ENCODE measurements around the gene LPAR5. TPM values are rescaled to one million over a fixed set of nuclear protein-coding genes. Genes with fewer than 3 reads are reported as not detected.
A peak's percentile ranks its signal among the peaks of the same experiment; 100 is the strongest.

LPAR5 gene
- total RNA-seq, 1 donor from 2014 or later, result 2.6 TPM

GRCh38 chr12:6640497-6640896 lies 4.7 kb upstream of the LPAR5 start:
- DNase-seq (ENCODE audit: low spot score), result no peak
- intact Hi-C loops (cut with DNase I), result no loop called here

GRCh38 chr12:6639151-6639801 lies 3.5 kb upstream of the LPAR5 start:
- intact Hi-C loops (cut with DNase I), result no loop called here
- DNase-seq (ENCODE audit: low spot score), result no peak

GRCh38 chr12:6638305-6638704 lies 2.5 kb upstream of the LPAR5 start:
- intact Hi-C loops (cut with DNase I), result no loop called here
- DNase-seq (ENCODE audit: low spot score), result no peak

GRCh38 chr12:6635375-6635855 lies 344 bp downstream of the LPAR5 start:
- intact Hi-C loops (cut with DNase I), result no loop called here

GRCh38 chr12:6632026-6632983 lies 3.5 kb downstream of the LPAR5 start:
- DNase-seq (ENCODE audit: low spot score), result no peak
- intact Hi-C loops (cut with DNase I), result no loop called here

More at GRCh38 chr12:6635375-6635855, 344 bp downstream of the LPAR5 start:
- no peak for DNase-seq (ENCODE audit: low spot score)

DNA sequence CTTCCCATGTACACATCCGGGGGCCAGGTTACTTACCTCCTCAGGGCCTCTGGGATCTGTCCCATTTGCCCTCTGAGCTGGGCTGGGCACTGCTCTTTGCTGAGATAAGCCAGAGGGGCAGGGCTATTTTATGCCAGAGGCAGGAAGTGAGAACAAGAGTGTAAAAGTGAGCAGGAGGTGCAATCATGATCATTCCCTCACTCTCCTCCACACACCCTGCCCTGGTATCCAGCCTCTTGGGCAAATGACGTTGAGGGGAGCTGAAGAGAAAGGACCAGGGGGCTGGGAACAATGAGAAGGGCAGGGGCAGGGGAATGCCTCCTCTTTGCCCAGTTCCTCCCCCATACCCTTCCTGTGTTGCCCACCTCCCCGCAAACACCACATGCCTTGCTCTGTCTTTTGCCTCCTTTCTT lies 4.2 kb downstream of the LPAR5 start:
- DNase-seq (ENCODE audit: low spot score), result no peak
- intact Hi-C loops (cut with DNase I), result no loop called here

- intact Hi-C loops (cut with DNase I), result no loop called here
- no peak for DNase-seq (ENCODE audit: low spot score)
Observed at GRCh38 chr12:6630736-6631135, 5.0 kb downstream of the LPAR5 start.

DNA sequence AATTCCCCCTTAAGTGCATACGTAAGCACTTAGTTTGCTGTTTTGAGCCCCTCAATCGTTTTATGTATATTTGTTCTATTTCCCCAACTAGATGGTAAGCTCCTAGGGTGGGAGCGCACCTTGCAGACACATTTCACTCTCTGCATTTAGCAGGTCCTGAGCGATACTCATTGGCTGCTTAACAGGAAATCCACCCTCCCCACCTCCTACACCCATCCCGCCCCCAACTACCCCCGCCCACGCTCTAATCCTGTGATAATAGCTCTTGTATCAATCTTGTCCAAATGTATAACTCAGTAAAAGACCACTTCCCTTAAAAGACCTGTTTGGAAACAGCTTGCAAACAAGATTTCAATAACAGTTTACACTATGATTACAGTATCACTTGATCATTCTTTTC lies 8.1 kb downstream of the LPAR5 start:
- DNase-seq (ENCODE audit: low spot score), result no peak
- intact Hi-C loops (cut with DNase I), result no loop called here

DNA sequence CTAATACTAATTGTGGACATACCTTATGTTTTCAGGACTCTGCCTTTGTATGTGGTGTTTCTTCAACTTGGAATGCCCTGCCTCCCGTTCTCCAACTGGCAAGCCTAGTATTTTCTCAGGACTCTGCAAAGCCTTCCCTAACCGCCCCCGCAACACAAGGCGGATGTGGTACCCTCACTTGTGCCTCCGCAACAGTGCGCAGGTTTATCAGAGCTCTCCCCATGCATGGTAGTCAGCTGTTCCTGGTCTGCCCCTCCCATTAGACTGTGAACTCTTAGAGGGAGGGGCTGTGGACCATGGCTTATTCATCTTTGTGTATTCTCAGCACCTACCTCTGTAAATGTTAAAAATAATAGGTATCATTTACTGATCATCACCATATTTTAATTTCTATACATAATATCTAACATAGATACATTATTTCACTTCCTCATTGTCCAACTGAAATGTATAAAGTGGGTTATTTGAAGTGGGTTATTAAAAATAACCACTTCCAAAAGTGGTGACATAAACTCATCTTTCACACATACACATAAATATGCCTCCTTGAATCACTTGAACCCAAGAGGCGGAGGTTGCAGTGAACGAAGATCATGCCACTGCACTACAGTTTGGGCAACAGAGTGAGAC lies 9.0 kb downstream of the LPAR5 start:
- intact Hi-C loops (cut with DNase I), result no loop called here

DNA sequence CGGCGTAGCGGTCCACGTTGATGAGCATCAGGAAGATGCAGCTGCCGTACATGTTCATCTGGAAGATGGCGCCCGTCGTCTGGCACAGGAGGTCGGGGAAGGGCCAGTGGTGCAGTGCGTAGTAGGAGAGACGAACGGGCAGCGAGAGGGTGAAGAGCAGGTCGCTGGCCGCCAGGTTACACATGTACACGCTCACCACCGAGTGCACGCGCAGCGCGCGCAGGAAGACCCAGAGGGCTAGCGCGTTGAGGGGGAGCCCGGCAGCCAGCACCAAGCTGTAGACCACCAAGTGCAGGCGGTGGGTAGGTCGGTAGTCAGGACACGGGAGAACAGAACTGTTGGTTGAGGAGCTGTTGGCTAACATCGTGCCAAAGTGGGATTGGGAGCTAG lies 14.9 kb downstream of the LPAR5 start:
- intact Hi-C loops (cut with DNase I), result no loop called here

More for the DNA sequence above, 9.0 kb downstream of the LPAR5 start:
- no peak for DNase-seq (ENCODE audit: low spot score)

GRCh38 chr12:6620137-6620884 lies 15.4 kb downstream of the LPAR5 start:
- no peak for DNase-seq (ENCODE audit: low spot score)
- intact Hi-C loops (cut with DNase I), result no loop called here

More for the DNA sequence above, 14.9 kb downstream of the LPAR5 start:
- DNase-seq (ENCODE audit: low spot score), result no peak

- DNase-seq (ENCODE audit: low spot score), result no peak
- intact Hi-C loops (cut with DNase I), result loop anchor here (5.0 kb wide), 3 partner anchors 44 to 159 kb away; partner anchors contain the start of genes ING4 and ZNF384
Observed at GRCh38 chr12:6618483-6619225, 17.1 kb downstream of the LPAR5 start.

- DNase-seq (ENCODE audit: low spot score), result no peak
- intact Hi-C loops (cut with DNase I), result loop anchor here (5.0 kb wide), 3 partner anchors 46 to 161 kb away; partner anchors contain the start of genes ING4 and ZNF384
Observed at GRCh38 chr12:6615802-6616201, 20.0 kb downstream of the LPAR5 start.

DNA sequence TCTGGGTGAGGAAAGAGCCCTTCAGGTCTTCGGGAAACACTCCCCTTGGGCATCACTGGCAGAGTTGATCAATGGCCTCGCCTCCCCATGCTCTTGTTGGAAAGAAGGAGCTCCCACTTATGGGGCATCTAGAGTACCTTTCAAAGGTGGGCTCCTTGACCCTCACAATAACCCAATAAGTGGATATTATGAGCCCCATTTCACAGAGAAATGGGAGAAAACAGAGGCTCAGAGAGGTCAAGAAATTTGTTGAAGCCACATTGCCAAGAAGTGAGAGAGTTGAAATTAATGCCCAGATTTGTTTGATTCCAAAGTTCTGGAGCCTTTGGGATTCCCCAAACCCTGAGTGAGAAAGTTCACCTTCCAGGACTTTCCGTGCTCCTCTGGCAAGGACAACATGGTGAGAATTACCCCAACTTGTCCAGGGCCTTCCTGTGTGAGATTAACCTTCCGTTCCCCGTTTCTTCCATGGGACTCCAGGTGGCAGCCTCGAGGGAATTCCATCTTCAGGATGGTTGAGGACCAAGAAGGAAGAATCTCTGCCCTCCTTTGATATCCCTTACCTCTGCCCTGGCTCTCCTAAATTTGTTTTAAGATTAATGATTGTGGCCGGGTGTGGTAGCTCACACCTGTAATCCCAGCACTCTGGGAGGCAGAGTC lies 21.1 kb downstream of the LPAR5 start:
- no peak for DNase-seq (ENCODE audit: low spot score)
- intact Hi-C loops (cut with DNase I), result loop anchor here (5.0 kb wide), 4 partner anchors 48 to 213 kb away; partner anchors contain the start of genes ING4, P3H3 and ZNF384

DNA sequence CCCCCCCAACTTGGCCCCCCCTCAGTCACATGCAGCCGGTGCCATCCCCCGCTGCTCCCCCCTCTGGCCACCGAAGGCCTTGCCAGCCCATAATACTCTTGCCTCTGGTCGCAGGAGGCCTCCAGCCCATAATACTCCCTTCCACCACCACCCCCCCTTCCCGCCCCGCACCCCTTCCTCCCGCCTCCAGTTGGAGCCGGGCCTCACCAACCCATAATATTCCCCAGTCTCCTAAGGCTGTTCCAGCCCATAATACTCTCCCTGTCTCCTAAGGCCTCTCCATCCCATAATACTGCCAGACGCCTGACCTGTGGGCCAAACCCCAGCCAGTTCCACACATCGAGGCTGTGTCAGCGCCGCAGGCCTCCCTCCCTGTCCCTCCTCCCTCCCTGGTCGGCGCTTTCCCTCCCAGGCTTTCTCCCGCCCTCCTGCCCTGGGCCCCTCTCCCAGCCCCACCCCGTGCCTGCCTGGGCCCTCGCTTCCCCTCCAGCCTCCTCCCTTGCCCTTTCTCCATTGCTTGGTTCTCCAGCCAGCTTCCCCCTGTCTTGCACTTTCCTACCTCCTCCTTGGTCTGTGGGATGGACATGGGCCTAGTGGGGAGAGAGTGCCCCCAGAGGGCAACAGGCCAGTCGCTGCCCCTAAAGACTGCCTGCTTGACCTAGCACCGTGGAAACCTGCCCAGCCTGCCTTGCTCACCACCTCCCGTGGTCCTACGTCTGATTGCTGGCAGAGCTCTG lies 21.8 kb downstream of the LPAR5 start:
- DNase-seq (ENCODE audit: low spot score), result peak; percentile 92
- intact Hi-C loops (cut with DNase I), result loop anchor here (5.0 kb wide), 1 partner anchor 213 kb away; the partner anchor contains the start of gene P3H3

GRCh38 chr12:6613015-6613775 lies 22.6 kb downstream of the LPAR5 start:
- no peak for DNase-seq (ENCODE audit: low spot score)
- intact Hi-C loops (cut with DNase I), result loop anchor here (5.0 kb wide), 1 partner anchor 214 kb away; the partner anchor contains the start of gene P3H3
